ENCODE measurements around the gene CLEC19A.

The CLEC19A gene

DNA sequence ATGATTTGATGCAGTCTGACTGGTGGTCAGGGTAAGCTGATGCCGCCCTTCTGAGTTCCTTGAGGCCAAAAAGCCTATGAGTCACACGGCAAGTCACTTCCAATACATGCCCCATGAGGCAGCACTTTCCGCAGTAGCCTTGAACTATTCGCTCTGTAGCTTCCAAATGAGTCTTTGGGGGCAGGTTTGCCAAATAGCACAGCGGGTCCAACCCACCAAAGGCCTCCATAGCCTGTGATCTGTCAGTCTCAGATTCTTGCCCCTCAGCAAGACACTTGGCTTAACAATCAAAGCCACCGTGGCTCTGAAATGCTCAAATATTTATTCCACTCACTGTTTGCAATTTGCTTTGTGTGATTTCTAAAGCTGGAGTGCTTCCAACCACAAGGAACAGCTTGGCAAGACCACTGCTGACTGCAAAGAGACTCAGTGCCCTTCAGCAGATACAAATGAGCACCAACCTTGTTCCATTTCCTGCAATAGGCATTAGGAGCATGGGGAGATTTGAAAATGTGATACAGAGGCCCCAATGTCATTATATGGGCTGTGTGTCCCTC lies 45.4 kb downstream of the CLEC19A start:
- DNase-seq, result no peak

DNA sequence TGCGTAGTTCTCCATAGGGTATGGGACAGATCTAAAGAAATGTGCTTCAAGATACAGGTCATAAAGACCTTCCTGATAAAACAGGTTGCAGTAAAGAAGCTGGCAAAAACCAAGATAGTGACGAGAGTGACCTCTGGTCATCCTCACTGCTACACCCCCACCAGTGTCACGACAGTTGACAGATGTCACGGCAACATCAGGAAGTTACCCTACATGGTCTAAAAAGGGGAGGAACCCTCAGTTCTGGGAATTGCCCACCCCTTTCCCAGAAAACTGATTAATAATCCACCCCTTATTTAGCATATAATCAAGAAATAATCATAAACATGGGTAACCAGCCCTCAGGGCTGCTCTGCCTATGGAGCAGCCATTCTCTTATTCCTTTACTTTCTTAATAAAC lies 46.3 kb downstream of the CLEC19A start:
- DNase-seq, result no peak

DNA sequence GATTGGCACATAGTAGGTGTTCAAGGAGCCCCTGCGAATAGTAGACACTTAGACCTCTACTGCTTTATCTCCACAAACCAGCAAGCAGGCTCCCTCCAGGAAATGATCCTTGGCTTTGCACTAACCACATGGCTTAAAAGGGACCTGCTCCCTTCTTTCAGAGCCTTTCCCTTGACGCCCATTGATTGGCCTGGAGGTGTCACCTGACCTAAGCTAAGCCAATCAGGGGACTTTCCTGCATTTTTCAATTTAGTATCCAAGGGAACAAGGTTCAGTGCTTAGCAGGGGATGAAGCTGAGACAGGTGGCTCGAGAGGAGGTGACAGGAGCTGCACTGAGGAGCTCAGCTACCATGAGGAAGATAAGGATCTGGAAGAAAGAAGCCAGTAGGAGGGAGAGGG lies 52.8 kb downstream of the CLEC19A start:
- DNase-seq, result peak; percentile 36

DNA sequence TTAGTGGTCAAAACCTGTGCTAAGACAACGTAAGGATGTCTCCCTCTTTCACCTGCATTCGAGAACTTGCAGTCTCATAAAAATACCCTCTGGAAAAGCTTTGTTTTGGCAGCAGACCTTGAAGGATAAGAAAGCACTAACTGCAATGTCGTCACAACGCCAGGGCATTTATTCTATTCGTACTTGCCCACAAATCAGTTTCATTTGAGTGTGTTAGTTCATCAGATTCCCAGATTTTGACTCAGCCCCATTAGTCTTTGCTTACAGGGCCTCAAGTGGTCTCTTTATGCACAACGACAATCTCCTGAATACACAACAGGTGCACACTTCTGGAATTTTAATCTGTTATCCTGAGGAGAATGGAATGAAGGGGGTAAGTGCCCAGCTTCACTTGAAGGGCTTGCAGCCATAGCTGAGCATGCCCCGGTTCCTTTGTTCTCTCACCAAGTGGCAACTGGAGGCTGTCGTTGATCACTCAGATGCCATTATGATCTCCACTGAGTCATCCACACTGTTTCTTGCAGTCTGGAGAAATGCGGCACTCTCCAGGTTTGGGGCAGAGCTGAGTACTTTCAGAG lies 58.8 kb downstream of the CLEC19A start:
- peak; percentile 62 for DNase-seq

DNA sequence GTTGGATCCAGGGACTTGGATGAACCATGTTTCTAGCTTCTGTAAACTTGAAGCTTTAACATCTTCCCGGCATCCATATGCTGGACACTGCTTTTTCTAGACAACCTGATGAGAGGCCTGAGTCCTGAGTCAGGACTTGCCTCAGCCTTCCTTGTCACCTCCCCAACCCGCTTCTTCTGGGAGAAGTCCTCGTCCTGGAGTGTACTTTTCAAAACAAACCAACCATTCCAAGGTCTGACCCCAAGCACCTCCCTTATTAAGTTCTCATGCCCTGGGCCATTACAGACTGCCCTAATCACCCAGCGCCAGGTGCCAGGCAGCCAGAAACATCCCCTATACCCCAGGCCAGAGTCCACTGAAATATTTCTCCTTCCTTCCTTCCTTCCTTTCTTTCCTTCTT lies 59.4 kb downstream of the CLEC19A start:
- no peak for DNase-seq

DNA sequence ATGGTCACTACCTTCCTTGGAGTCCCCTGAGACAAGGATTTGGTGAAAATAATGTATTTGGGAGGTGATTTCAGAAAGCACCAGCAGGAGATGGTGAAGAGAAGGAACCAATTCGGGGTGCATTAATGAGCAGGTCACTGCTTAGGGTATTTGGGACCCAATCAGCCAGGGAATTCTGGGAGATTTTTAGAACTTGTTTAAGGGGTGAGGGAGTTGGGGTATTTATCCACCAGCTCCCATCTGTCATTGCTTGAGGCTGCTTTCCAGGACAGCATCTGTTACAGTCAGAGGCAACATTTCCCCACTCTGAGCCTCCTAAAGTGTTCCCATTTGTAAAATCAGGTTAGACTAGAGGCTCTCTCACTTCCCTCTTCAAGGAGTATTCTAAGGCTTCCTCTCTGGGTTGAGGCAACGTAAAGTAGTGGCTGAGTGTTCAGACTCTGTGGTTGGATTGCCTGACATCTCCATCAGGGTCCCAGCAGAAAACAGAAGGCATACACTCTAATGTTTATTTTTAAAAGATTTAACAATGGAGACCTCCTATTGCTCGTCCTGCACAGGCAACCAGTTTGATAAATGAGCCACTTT lies 60.9 kb downstream of the CLEC19A start:
- no peak for DNase-seq

DNA sequence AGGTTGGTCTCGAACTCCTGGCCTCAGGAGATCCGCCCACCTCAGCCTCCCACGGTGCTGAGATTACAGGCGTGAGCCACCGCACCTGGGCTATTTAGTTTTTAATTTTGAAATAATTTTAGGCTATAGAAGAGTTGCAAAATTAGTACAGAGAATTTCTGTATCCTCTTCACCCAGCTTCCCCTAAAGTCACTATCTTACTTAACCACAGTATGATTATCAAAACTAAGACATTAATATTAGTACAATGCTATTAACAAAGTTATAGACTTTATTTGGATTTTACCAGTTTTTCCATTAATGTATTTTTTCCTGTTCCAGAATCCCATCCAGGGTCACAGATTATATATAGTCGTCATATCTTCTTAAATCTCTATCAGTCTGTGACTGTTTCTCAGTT lies 62.6 kb downstream of the CLEC19A start:
- DNase-seq, result no peak

DNA sequence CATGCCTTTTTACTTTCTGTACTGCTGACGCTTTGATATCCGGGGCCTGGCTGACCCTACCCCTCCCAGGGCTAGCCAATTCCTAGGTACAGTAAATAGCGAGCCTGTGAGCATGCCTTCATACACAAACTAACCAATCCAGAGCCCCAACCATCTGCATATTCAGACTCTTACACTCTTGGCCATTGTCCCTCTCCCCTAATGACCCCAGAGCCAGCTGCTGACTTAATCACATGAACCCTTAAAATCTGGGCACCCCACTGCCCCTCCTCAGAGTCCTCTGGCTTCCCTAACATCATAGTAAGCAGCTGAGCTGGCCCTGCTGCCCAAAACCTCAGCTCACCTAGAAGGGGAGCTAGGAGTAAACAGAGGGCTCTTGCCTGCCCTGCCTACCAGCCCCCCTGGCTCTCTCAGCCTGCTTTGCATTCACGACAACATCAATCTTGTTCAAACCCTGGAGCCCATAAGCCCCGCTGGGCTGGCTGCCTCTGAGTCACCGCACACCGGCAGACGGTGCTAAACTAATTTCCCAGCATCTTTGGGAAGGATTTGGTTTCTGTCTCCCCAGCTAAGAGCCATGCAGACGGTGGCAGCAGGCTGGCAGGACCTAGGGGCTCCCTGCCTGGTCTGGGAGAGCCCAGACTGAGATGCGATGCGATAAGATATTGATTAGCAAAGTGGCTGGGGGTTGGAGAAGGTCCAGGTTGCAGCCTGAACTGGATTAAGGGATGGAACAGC lies 63.2 kb downstream of the CLEC19A start:
- DNase-seq, result no peak

DNA sequence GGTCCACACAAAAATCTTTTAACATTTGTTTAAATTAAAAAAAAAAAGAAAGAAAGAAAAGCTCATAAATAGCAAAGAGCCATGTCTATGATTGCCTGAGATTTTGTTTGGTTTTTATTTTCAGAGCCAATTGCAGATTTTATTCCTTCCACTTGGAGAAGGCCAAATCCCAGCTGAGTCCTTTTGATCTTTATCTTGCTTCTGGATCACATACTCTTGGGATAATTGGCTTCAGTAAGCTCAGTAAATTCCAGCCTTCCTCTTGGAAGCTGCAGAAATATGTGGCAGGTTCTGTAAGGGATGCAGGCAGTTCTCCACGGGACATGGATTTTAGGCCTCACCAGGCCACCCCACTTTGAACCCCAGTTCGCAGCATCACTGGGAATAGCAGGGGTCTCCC lies 68.8 kb downstream of the CLEC19A start:
- no peak for DNase-seq

DNA sequence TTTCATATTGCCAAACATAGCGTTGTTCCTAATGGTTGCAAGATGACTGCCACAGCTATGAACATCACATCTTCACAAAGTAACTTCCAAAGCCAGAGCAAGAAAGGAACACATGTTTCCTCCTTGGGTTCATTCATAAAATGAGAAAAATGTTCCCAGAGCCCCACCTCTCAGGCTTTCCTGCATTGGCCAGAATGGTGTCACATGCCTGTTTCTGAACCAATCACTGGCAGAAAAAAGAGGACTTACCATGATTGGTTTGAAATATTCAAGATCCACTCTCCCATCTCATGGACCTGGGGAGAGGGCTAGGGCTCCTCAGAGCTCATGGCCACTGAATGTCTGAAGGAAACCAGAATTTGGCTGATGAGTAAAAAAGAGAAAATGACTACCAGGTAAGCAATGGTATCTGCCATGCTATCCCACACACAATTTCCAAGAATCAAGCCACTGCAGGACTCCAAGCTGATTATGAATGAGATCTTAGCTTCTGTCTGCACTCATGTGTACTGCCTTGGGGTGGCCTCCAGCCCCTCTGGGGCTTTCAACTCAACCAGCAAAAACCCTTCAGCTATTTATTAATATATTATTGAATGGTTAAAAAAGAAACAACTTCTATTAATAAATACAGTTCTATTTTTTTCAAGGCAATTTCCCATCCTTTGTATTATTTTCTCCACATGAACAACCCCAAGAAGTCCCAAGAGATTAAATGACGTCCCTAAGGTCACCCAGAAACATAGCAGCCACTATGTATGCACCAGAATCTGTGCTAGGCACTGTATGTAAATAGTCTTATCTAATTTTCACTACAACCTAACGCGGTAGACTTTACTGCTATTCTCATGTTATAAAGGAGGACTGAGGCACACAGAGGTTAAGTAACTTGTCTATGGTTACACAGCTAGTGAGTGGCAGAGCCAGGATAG lies 70.8 kb downstream of the CLEC19A start:
- no peak for DNase-seq

DNA sequence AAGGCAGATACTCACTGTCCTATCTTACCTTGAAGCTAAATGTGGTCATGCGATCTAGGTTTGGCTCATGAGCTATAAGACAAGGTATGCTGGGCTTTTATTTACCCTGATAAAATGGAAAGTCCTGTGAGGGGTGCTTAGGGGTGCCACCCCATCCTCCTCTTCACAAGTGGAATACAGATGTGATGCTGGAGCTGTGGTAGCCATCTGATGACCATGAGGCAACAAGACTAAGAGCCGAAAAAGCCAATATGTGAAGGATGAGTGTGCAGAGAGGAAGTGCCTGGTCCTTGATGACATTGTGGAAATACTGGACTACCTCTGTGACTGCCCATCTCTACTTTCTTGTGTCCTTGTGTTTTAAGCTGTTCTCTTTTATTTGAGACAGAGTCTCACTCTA lies 74.0 kb downstream of the CLEC19A start:
- DNase-seq, result no peak
